Endodermal cell (in vitro differentiated cells): ENCODE data around the gene PLCG2. TPM values are rescaled to one million over a fixed set of nuclear protein-coding genes. Genes with fewer than 3 reads are reported as not detected.

Experiments
- DNase-seq: peaks from one replicate; pipeline ENCODE4 v3.0.0-alpha.2; 2017
- H3K27ac ChIP-seq: 2 replicates; pipeline ENCODE4 v1.5.1; 2013; ENCODE audit warnings: mild to moderate bottlenecking, low read depth, low read length, moderate library complexity
- H3K27me3 ChIP-seq: 2 replicates; pipeline ENCODE4 v1.6.1; 2013; ENCODE audit warnings: mild to moderate bottlenecking, low read length, moderate library complexity; ENCODE audit not compliant: insufficient read depth, control insufficient read depth, poor library complexity, severe bottlenecking
- H3K36me3 ChIP-seq: 2 replicates; pipeline ENCODE4 v1.7.0; 2013; ENCODE audit warnings: mild to moderate bottlenecking, low read length, moderate library complexity; ENCODE audit not compliant: control insufficient read depth, insufficient read depth
- H3K4me1 ChIP-seq: one replicate; pipeline ENCODE4 v1.7.0; 2013; ENCODE audit warnings: low read length; ENCODE audit not compliant: control insufficient read depth, insufficient read depth
- H3K4me3 ChIP-seq: 2 replicates; pipeline ENCODE4 v1.5.1; 2013; ENCODE audit warnings: mild to moderate bottlenecking, low read length, moderate library complexity
- H3K9ac ChIP-seq: 2 replicates; pipeline ENCODE4 v1.6.1; 2013; ENCODE audit warnings: mild to moderate bottlenecking, low read length, moderate library complexity; ENCODE audit not compliant: poor library complexity, severe bottlenecking; ENCODE audit errors: extremely low read depth
- H3K9me3 ChIP-seq: 2 replicates; pipeline ENCODE4 v1.6.1; 2013; ENCODE audit warnings: mild to moderate bottlenecking, low read length, moderate library complexity; ENCODE audit not compliant: control insufficient read depth
- H3K27ac Mint-ChIP-seq: 2 replicates; pipeline ENCODE4 v1.8.0; 2020; ENCODE audit warnings: mixed read lengths
- H3K27me3 Mint-ChIP-seq: 2 replicates; pipeline ENCODE4 v1.8.0; 2021; ENCODE audit warnings: mild to moderate bottlenecking, mixed read lengths; ENCODE audit not compliant: insufficient read depth
- H3K36me3 Mint-ChIP-seq: 2 replicates; pipeline ENCODE4 v1.8.0; 2020; ENCODE audit warnings: low read depth, mixed read lengths
- H3K4me1 Mint-ChIP-seq: 2 replicates; pipeline ENCODE4 v1.8.0; 2020; ENCODE audit warnings: mixed read lengths
- H3K4me3 Mint-ChIP-seq: 2 replicates; pipeline ENCODE4 v1.8.0; 2020; ENCODE audit warnings: mild to moderate bottlenecking, moderate library complexity, mixed read lengths
- H3K9me3 Mint-ChIP-seq: 2 replicates; pipeline ENCODE4 v1.8.0; 2020; ENCODE audit warnings: mild to moderate bottlenecking, mixed read lengths
- CTCF ChIP-seq: fragments of 200-600 bp; sonication (generic); conservative IDR thresholded peaks from 2 replicates; pipeline ENCODE4 v1.5.0; 2021; ENCODE audit warnings: antibody characterized with exemption, mild to moderate bottlenecking
- WGBS, 2 experiments: methylation state at CpG; one replicate each; pipeline versions ENCODE4 v1.1.5 to v1.1.7; 2013; ENCODE audit warnings: missing lambda C conversion rate in 2 of 2, mixed read lengths in 1 of 2; ENCODE audit not compliant: insufficient coverage in 1 of 2, insufficient read length in 1 of 2; 5-methylcytosine and 5-hydroxymethylcytosine counted together
- total RNA-seq, 2 donors: library from RNA; stranded (reverse); fragmentation: NEBNext Ultra II Directional in 1 of 2; extraction: Animal tissue kit (Norgen Biotek cat#: 25700) in 1 of 2; gene quantifications; 2 replicates in 1 of 2; 3 replicates in 1 of 2; pipeline ENCODE4 v1.2.1, GENCODE V29; 2021

PLCG2 gene
- total RNA-seq, 2 donors from 2014 or later = 34.7 to 48.4 TPM

GRCh38 chr16:81945665-81946064 is 166.6 kb downstream of the PLCG2 start:
- no peaks in the 10 kb centered on the region for H3K9me3 ChIP-seq
- no peak overlapping the region for H3K9ac ChIP-seq
- Mint-ChIP-seq H3K4me1 (peaks cover 26% of the 10 kb centered on the region), H3K4me3 (no peak overlapping the region), H3K36me3 (peaks cover 26% of the 10 kb centered on the region), H3K9me3 (peaks cover under 1% of the 10 kb centered on the region), H3K27ac (no peak overlapping the region), H3K27me3 (peaks cover 30% of the 10 kb centered on the region)
- peaks cover 3% of the 10 kb centered on the region for H3K4me1 ChIP-seq
- no peak for DNase-seq
- no peak for TF ChIP-seq CTCF
- peaks cover 16% of the 10 kb centered on the region for H3K36me3 ChIP-seq
- WGBS, 2 experiments = 88% methylated on average over 1 of the region's 1 CpG; no CpG with 5 or more reads in 1 of the 2 experiments
- no peak overlapping the region for H3K27ac ChIP-seq
- no peak overlapping the region for H3K4me3 ChIP-seq
- H3K27me3 ChIP-seq = no peaks in the 10 kb centered on the region

- H3K4me1 Mint-ChIP-seq = peaks cover 22% of the 10 kb centered on the region
- no peak for TF ChIP-seq CTCF
- Histone ChIP-seq H3K4me3 (no peak overlapping the region), H3K9me3 (peaks cover 4% of the 10 kb centered on the region), H3K36me3 (peaks cover 16% of the 10 kb centered on the region), H3K4me1 (peaks cover under 1% of the 10 kb centered on the region), H3K27me3 (no peaks in the 10 kb centered on the region), H3K27ac (no peak overlapping the region), H3K9ac (no peak overlapping the region)
- peaks cover 4% of the 10 kb centered on the region for H3K9me3 Mint-ChIP-seq
- H3K27me3 Mint-ChIP-seq = peaks cover 30% of the 10 kb centered on the region
- no peak overlapping the region for H3K27ac Mint-ChIP-seq
- H3K36me3 Mint-ChIP-seq = peaks cover 28% of the 10 kb centered on the region
- no peak for DNase-seq
- 88 to 99% methylated on average over 4 to 5 of the region's 5 CpGs for WGBS, 2 experiments
- no peak overlapping the region for H3K4me3 Mint-ChIP-seq
Measured at GRCh38 chr16:81946206-81946605, 167.1 kb downstream of the PLCG2 start.

- no peaks in the 10 kb centered on the region for H3K27me3 ChIP-seq
- Mint-ChIP-seq H3K27me3 (peaks cover 2% of the 10 kb centered on the region), H3K4me3 (no peak overlapping the region), H3K9me3 (peaks cover 11% of the 10 kb centered on the region), H3K36me3 (peaks cover 40% of the 10 kb centered on the region), H3K4me1 (no peaks in the 10 kb centered on the region), H3K27ac (no peak overlapping the region)
- no peaks in the 10 kb centered on the region for H3K4me1 ChIP-seq
- no peak overlapping the region for H3K27ac ChIP-seq
- H3K9ac ChIP-seq = no peak overlapping the region
- 90% methylated on average over 2 of the region's 2 CpGs; no CpG with 5 or more reads in 1 of the 2 experiments for WGBS, 2 experiments
- no peak overlapping the region for H3K4me3 ChIP-seq
- no peak for DNase-seq
- peaks cover 10% of the 10 kb centered on the region for H3K36me3 ChIP-seq
- no peak for TF ChIP-seq CTCF
- peaks cover 11% of the 10 kb centered on the region for H3K9me3 ChIP-seq
Measured at GRCh38 chr16:81951564-81951963, 172.5 kb downstream of the PLCG2 start.
